K562 (cell line): ENCODE data around the gene SPDYA. TPM values are rescaled to one million over a fixed set of nuclear protein-coding genes. Genes with fewer than 3 reads are reported as not detected.

Experiments used
- C11orf30 ChIP-seq: fragments of 450-650 bp; IDR thresholded peaks from 2 replicates; pipeline ENCODE4 v1.6.1; 2016; ENCODE audit warnings: low read depth, mild to moderate bottlenecking
- CC2D1A ChIP-seq: fragments of 450-650 bp; IDR thresholded peaks from 2 replicates; pipeline ENCODE4 v1.6.1; 2017; ENCODE audit warnings: mild to moderate bottlenecking
- CCAR2 ChIP-seq: fragments of 200-400 bp; formaldehyde crosslinking; IDR thresholded peaks from 2 replicates; pipeline ENCODE4 v1.6.1; 2017; ENCODE audit warnings: mild to moderate bottlenecking, low read depth, low read length
- CHD1 ChIP-seq: fragments of 200-600 bp; sonication (generic); IDR thresholded peaks from one replicate; pipeline ENCODE4 v1.6.1; 2012; ENCODE audit warnings: mild to moderate bottlenecking, moderate library complexity, low read length, inconsistent platforms
- CREB3L1 ChIP-seq: fragments of 450-650 bp; IDR thresholded peaks from 2 replicates; pipeline ENCODE4 v1.6.1; 2014; ENCODE audit warnings: low read depth, mild to moderate bottlenecking, moderate library complexity, borderline replicate concordance
- CTCFL ChIP-seq: IDR thresholded peaks from 2 replicates; pipeline ENCODE4 v1.6.1; 2011; ENCODE audit warnings: borderline replicate concordance, low read depth, mild to moderate bottlenecking, moderate library complexity, low read length; ENCODE audit not compliant: insufficient read depth, poor library complexity, severe bottlenecking
- DDX20 ChIP-seq: fragments of 450-650 bp; IDR thresholded peaks from 2 replicates; pipeline ENCODE4 v1.6.1; 2016; ENCODE audit warnings: missing genetic modification characterization, low read depth, mild to moderate bottlenecking, missing compliant biosample characterization, moderate library complexity
- E2F4 ChIP-seq: sonication (generic); formaldehyde crosslinking; IDR thresholded peaks from 2 replicates; pipeline ENCODE4 v1.8.0; 2022; ENCODE audit warnings: mild to moderate bottlenecking, low read depth, missing genetic modification reagents
- FOXP1 ChIP-seq: sonication (generic); formaldehyde crosslinking; IDR thresholded peaks from 2 replicates; pipeline ENCODE4 v1.8.0; 2022; ENCODE audit warnings: mild to moderate bottlenecking, missing genetic modification reagents
- GABPB2 ChIP-seq: fragments of 250-450 bp; sonication (Bioruptor Pico); conservative IDR thresholded peaks from 2 replicates; pipeline ENCODE4 v1.5.1; 2021; ENCODE audit warnings: mild to moderate bottlenecking
- KDM5B ChIP-seq: fragments of 200-600 bp; sonication (generic); IDR thresholded peaks from 2 replicates; pipeline ENCODE4 v1.6.1; 2012; ENCODE audit warnings: low read depth, mild to moderate bottlenecking, moderate library complexity, low read length, control low read depth, inconsistent platforms; ENCODE audit not compliant: insufficient replicate concordance
- NKRF ChIP-seq: fragments of 450-650 bp; IDR thresholded peaks from 2 replicates; pipeline ENCODE4 v1.6.1; 2016; ENCODE audit warnings: borderline replicate concordance
- NR4A1 ChIP-seq, 2 experiments: fragments of 250-450 bp in 1 of 2; fragments of 450-650 bp in 1 of 2; sonication (Bioruptor Pico) in 1 of 2; IDR thresholded peaks; 2 replicates each; pipeline versions ENCODE4 v1.4.0 to v1.6.1; 2016 to 2020; ENCODE audit warnings: mild to moderate bottlenecking in 2 of 2, missing compliant biosample characterization in 1 of 2, missing genetic modification characterization in 1 of 2, moderate library complexity in 1 of 2
- POLR2B ChIP-seq: fragments of 450-650 bp; IDR thresholded peaks from 2 replicates; pipeline ENCODE4 v1.6.1; 2018; ENCODE audit warnings: low read depth; ENCODE audit not compliant: partially characterized antibody
- SIN3A ChIP-seq, 2 experiments: fragments of 150-350 bp in 1 of 2; IDR thresholded peaks; 2 replicates each; pipeline ENCODE4 v1.6.1; 2011 to 2016; ENCODE audit warnings: borderline replicate concordance in 2 of 2, low read depth in 2 of 2, low read length in 2 of 2, mild to moderate bottlenecking in 2 of 2, moderate library complexity in 2 of 2; ENCODE audit not compliant: control insufficient read depth in 1 of 2
- TCF3 ChIP-seq: sonication (generic); formaldehyde crosslinking; IDR thresholded peaks from 2 replicates; pipeline ENCODE4 v1.4.0; 2020; ENCODE audit warnings: mild to moderate bottlenecking, missing genetic modification reagents
- THRB ChIP-seq: fragments of 450-650 bp; formaldehyde crosslinking; conservative IDR thresholded peaks from 2 replicates; pipeline ENCODE4 v1.4.0; 2022; ENCODE audit warnings: mild to moderate bottlenecking, missing genetic modification characterization
- ZNF143 ChIP-seq: sonication (generic); formaldehyde crosslinking; IDR thresholded peaks from 2 replicates; pipeline ENCODE4 v1.9.0; 2022; ENCODE audit warnings: mild to moderate bottlenecking, missing genetic modification reagents
- polyA plus RNA-seq, 8 experiments: library from polyadenylated mRNA; depleted of rRNA in 4 of 8; stranded (reverse) in 5 of 8; unstranded in 3 of 8; fragments of >200 nt; fragmentation: Nextera tagmentation in 2 of 8; fragmentation: Illumina TruSeq in 1 of 8; extraction: Ambion mirVana in 2 of 8; extraction: Trizol in 1 of 8; gene quantifications; 2 replicates each; pipeline versions ENCODE4 v1.2.1 to v1.2.3, GENCODE V29; 2011 to 2014; ENCODE audit warnings: inconsistent platforms in 1 of 8, missing spikeins in 1 of 8
- total RNA-seq, 7 experiments: library from RNA; depleted of rRNA in 6 of 7; stranded (reverse); fragments of >200 nt in 6 of 7; fragmentation: Illumina TruSeq in 2 of 7; extraction: Trizol in 2 of 7; gene quantifications; 2 replicates each; pipeline versions ENCODE4 v1.2.1 to v1.2.3, GENCODE V29; 2011 to 2021; ENCODE audit warnings: low replicate concordance in 1 of 7

The SPDYA gene
- total and polyA plus RNA-seq, 9 of the 15 experiments (the other 6 are each of a cell fraction or from before 2014, with no cell fraction given): 0.05 to 1.6 (median 0.30) TPM; not detected in 1

- 0 out of 2 replicates have a peak, but pooled peaks have one; percentile 19 for TF ChIP-seq TCF3 (CRISPR knock-in tag)
- TF ChIP-seq DDX20 (tag): no peak
- TF ChIP-seq CREB3L1: peak; percentile 89
- TF ChIP-seq CCAR2: no peak
- TF ChIP-seq ZNF143 (CRISPR knock-in tag): peak; percentile 51; the same call in 1 of the 2 replicates
- TF ChIP-seq C11orf30: peak; percentile 87
- TF ChIP-seq POLR2B: peak; percentile 86
- TF ChIP-seq KDM5B: peak; percentile 32
- no peak for TF ChIP-seq CC2D1A
- no peak for TF ChIP-seq CTCFL
- TF ChIP-seq SIN3A (IDR thresholded peaks at IDR 0.05; ENCODE audit: borderline replicate concordance in 2 of 2, control insufficient read depth in 1 of 2, low read depth in 2 of 2, low read length in 2 of 2): peak in 1 of 2 experiments; percentile 88; a peak in 2 of 4 replicates
- no peak for TF ChIP-seq NR4A1 (CRISPR knock-in tag; IDR thresholded peaks at IDR 0.05)
- no peak for TF ChIP-seq NR4A1 (tag; IDR thresholded peaks at IDR 0.05)
- TF ChIP-seq GABPB2 (CRISPR knock-in tag): no peak
- no peak; the same call in 1 of the 2 replicates for TF ChIP-seq E2F4 (CRISPR knock-in tag)
- no peak for TF ChIP-seq FOXP1 (CRISPR knock-in tag)
- TF ChIP-seq THRB (CRISPR knock-in tag): no peak
- TF ChIP-seq CHD1: peak; percentile 68
- TF ChIP-seq NKRF: peak; percentile 96
Measured at GRCh38 chr2:28894470-28895188, 84.0 kb downstream of the SPDYA start, which contains the start of gene WDR43 (continued).
